HEK293 (cell line): Measurements from ENCODE around the gene MRPL32.

Source experiments
- BCL11A ChIP-seq: fragments of 450-650 bp; formaldehyde crosslinking; IDR thresholded peaks from 2 replicates; pipeline ENCODE4 v1.5.1; 2016; ENCODE audit warnings: low read depth, missing biosample characterization, missing genetic modification characterization
- CTCF ChIP-seq: fragments of 450-650 bp; formaldehyde crosslinking; IDR thresholded peaks from 2 replicates; pipeline ENCODE4 v1.5.1; 2016; ENCODE audit warnings: missing biosample characterization, missing genetic modification characterization
- ZFHX2 ChIP-seq: fragments of 450-650 bp; formaldehyde crosslinking; conservative IDR thresholded peaks from 2 replicates; pipeline ENCODE4 v1.5.1; 2016; ENCODE audit warnings: missing biosample characterization, missing genetic modification characterization
- ZNF341 ChIP-seq: fragments of 450-650 bp; formaldehyde crosslinking; IDR thresholded peaks from 2 replicates; pipeline ENCODE4; 2016; ENCODE audit warnings: low read depth, missing biosample characterization, missing genetic modification characterization
- ZNF350 ChIP-seq: fragments of 450-650 bp; formaldehyde crosslinking; IDR thresholded peaks from 2 replicates; pipeline ENCODE4 v1.5.0; 2017; ENCODE audit warnings: missing biosample characterization, mild to moderate bottlenecking, missing genetic modification characterization
- ZNF473 ChIP-seq: fragments of 450-650 bp; formaldehyde crosslinking; IDR thresholded peaks from 2 replicates; pipeline ENCODE4 v1.5.1; 2017; ENCODE audit warnings: missing biosample characterization, missing genetic modification characterization
- ZNF704 ChIP-seq: fragments of 450-650 bp; formaldehyde crosslinking; IDR thresholded peaks from 2 replicates; pipeline ENCODE4 v1.5.1; 2016; ENCODE audit warnings: missing biosample characterization, missing genetic modification characterization
- ZNF777 ChIP-seq: fragments of 450-650 bp; formaldehyde crosslinking; IDR thresholded peaks from 2 replicates; pipeline ENCODE4 v1.5.1; 2017; ENCODE audit warnings: missing biosample characterization, missing genetic modification characterization, borderline replicate concordance

- TF ChIP-seq CTCF (tag by site-specific recombination) (no peak), ZNF704 (tag by site-specific recombination) (no peak), ZNF350 (tag by site-specific recombination) (no peak), ZNF777 (tag by site-specific recombination) (no peak), ZNF341 (tag by site-specific recombination) (no peak), ZFHX2 (tag by site-specific recombination) (no peak), ZNF473 (tag by site-specific recombination) (no peak), BCL11A (tag by site-specific recombination) (no peak)
Observed at GRCh38 chr7:42956062-42956461, 23.9 kb downstream of the MRPL32 start.
